ENCODE measurements around the gene MGRN1. TPM values are rescaled to one million over a fixed set of nuclear protein-coding genes. Genes with fewer than 3 reads are reported as not detected.

Gene MGRN1
- polyA plus RNA-seq, 3 donors, result 15.2 to 31.7 (median 20.1) TPM

DNA sequence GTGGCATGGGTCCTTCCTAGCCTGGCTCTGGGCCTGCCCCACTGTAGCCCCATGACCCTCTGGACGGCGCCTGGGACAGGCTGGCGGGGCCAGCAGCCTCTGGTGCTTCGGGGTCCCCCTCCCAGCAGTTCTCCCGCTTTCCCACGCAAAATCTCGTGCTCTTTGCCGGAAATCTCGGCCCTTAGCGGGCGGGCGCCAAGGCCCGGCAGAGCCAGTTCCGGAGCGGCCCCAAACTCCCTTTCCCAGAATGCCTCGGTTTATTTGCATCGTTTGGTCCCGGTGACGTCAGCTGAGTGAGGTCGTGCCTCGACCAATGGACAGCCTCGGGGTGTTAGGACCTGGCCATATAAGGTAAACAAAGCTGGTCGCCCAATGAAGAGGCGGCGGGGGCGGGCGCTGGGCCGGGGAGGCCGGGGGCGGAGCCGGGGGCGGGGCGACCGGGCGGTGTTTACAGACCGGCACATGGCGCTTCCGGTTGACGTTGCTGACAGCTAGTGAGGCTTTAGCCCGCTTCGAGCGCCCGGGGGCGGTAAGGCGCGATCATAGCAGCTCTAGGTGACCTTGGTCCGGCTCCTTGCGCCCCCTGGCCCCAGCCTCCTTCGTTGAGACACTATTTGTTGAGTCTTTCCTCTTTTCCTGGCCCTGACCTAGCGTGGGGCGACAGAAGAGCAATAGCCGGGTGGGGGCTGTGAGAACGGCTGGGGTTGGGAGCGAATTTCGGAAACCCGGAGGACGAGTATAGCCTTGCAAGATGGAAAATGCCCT lies 8.4 kb upstream of the MGRN1 start:
- 0 to 1% (median 0%) methylated on average over 53 to 57 of the region's 57 CpGs for WGBS, 3 donors
- peak overlapping the region; percentile 51 for H3K27ac ChIP-seq (ENCODE audit: low read depth, low read length)

- WGBS, 3 donors, result 84 to 92% (median 90%) methylated on average over 8 of the region's 8 CpGs
- H3K27ac ChIP-seq (ENCODE audit: low read depth, low read length), result no peak overlapping the region
Measured at GRCh38 chr16:4617880-4618279, 6.7 kb upstream of the MGRN1 start.

DNA sequence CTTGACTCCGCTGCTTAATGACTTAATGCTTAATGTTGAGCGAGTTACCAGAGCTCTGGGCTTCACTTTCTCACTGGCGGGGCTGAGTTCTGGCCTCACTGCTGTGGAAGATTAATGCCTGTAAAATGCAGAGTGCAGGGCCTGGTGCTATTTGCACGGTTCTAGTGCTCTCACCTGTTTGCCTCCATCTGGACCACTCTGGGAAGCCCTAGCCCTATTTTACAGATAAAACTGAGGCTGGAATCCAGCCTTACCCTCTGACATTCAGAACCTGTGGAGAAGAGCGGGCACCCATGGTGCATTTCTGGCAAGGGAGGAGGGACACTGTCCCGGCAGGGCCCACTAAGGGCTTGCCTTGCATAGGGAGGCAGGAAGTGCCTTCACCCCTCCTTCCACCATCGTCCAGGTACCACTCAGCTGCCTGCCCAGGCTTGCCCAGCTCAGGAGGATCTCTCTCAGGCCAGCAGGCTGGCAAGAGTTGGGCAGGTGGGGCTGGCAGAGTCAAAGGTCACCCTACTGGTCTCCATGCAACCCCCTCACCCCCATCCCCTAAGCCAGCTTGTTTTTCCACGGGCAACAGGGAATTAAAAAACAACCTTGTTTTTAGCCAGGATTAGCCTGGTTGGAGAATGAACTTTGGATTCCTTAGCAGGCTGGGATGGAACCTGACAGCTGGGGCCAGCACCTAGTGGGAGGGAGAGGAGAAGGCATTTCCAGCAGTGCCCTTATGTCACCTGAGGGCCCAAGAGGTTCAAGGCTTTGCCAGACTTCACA lies 5.8 kb upstream of the MGRN1 start:
- H3K27ac ChIP-seq (ENCODE audit: low read depth, low read length), result no peak overlapping the region

DNA sequence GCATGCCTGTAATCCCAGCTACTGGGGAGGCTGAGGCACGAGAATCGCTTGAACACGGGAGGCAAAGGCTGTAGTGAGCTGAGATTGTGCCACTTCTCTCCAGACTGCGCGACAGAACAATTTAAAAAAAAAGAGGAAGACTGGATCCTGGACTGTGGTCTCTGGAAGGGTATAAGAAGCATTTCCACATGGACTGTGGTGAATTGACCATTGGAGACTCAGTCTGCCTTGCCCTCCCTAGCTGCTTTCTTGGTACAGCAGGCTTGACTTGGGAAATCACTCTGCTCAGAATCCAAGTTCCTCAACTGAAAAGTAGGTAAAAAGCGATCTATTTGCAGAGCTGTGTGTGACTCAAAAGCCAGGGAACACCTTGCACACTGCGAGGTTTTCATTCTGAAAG lies 1.0 kb upstream of the MGRN1 start:
- 60 to 87% (median 62%) methylated on average over 7 of the region's 7 CpGs for WGBS, 3 donors

More for the DNA sequence above, 5.8 kb upstream of the MGRN1 start:
- 57 to 91% (median 87%) methylated on average over 8 of the region's 8 CpGs for WGBS, 3 donors

DNA sequence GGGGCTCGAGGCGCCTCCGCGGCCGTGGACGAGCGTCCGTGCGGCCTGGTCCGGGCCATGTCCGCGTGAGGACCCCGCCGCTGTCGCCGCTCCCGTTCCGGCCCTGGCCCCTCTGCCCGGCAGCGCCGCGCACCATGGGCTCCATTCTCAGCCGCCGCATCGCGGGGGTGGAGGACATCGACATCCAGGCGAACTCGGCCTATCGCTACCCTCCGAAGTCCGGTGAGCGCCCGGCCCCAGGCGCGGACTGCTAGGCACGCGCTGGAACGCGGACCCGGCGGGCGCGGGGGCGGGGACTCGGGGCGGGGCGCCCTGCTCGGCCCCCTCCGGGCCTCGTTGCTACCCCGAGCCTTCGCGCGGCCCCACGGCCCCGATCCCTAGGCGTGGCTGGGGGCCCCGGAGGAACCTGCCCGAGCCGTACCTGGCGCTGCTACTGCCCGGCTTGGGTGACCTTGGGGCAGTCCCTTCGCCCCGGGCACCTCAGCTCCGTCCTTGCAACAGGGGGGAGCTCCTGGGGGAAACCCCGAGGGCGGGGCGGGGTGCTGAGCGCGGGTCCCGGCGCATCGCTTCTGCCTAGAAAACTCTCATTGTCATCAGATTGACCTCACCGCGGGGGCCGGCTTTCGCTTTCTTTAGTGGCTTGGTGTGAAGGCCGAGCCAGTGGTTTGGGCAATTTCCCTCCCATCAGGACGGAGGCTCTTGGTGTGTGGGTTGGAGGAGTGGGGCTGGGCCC lies 367 bp downstream of the MGRN1 start:
- WGBS, 3 donors, result 0% methylated on average over 68 to 80 of the region's 80 CpGs
- H3K27ac ChIP-seq (ENCODE audit: low read depth, low read length), result peak overlapping the region; percentile 85

More for the DNA sequence above, 1.0 kb upstream of the MGRN1 start:
- H3K27ac ChIP-seq (ENCODE audit: low read depth, low read length), result no peak overlapping the region

- 5 to 9% (median 8%) methylated on average over 11 of the region's 11 CpGs for WGBS, 3 donors
- H3K27ac ChIP-seq (ENCODE audit: low read depth, low read length), result peak overlapping the region; percentile 85
Measured at GRCh38 chr16:4625560-4626159, 1.0 kb downstream of the MGRN1 start.

DNA sequence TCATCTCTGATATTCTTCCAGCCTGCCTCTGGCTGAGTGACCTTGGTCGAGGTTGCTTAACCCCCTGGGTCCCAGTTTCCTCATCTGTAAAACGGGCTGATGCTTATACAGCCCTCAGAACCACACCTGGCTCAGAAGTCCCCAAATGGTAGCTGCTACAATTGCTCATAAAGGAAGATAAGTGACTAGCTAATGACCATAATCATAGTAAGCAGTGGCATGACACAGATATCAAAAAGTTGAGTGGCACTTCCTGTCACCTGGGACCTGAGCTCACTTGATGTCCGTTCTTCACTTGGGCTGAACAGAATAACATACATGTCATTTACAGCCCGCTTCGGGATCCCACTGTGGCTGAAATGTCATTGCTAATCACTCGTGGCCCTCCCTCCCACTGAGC lies 1.8 kb downstream of the MGRN1 start:
- 54 to 71% (median 64%) methylated on average over 6 of the region's 6 CpGs for WGBS, 3 donors
- H3K27ac ChIP-seq (ENCODE audit: low read depth, low read length), result no peak overlapping the region

- WGBS, 3 donors, result 73 to 92% (median 74%) methylated on average over 9 of the region's 9 CpGs
- H3K27ac ChIP-seq (ENCODE audit: low read depth, low read length), result no peak overlapping the region
Measured at GRCh38 chr16:4628283-4628682, 3.7 kb downstream of the MGRN1 start.

DNA sequence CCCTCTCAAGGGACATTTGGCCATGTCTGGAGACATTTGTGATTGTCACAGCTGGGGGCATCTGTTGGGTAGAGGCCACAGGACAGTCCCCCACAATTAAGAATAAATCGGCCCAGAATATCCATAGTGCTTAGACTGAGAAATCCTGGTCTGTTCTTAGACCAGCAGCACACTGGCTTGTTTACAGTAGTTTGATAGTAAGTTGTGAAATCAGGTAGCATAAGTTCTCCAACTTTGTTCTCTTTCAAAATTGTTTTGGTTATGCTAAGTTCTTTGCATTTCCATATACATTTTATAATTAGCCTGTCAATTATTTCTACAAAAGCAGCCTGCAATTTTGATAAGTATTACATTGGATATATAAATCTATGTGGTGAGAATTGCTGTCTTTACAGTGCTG lies 6.8 kb downstream of the MGRN1 start:
- WGBS, 3 donors, result 98 to 100% (median 100%) methylated on average over 1 of the region's 1 CpG
- no peak overlapping the region for H3K27ac ChIP-seq (ENCODE audit: low read depth, low read length)

DNA sequence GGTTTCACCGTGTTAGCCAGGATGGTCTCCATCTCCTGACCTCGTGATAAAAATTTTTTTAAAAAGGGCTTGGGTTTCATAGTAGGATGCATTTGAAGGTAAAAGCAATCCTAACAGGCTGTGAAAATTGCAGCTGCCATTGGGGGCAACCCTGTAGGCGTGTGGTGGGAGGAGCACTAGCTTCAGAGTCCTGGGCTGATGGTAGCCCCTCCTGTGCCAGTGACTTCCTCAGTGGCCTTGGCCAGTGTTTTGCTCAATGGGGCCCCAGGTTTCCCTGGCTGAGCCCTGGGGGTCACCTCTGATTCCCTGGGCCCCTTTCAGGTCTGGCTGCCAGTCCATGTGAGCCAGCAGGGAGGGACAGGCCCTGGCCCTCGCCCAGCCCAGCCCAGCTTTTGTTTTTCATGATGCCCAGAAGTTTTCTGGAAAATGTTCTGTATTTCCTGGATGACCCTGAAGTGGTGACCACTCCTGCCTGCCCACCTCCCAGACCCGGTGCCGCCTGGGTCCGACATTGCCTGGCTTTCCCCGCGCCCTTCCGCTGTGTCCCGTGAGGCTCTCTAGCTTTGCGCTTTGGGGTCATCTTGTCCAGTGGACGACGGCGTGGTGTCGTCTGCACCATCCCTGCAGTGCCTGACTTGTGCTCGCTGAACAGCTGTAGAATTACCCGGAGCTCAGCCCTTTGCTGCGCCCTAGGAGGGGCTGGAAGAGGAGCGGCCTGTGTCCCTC lies 9.4 kb downstream of the MGRN1 start:
- H3K27ac ChIP-seq (ENCODE audit: low read depth, low read length), result no peak overlapping the region
- 90 to 94% (median 92%) methylated on average over 20 of the region's 20 CpGs for WGBS, 3 donors

- 93 to 95% (median 95%) methylated on average over 12 of the region's 12 CpGs for WGBS, 3 donors
Measured at GRCh38 chr16:4634768-4635167, 10.1 kb downstream of the MGRN1 start.

GRCh38 chr16:4636196-4636595 lies 11.6 kb downstream of the MGRN1 start:
- no peak overlapping the region for H3K27ac ChIP-seq (ENCODE audit: low read depth, low read length)
- 85 to 89% (median 88%) methylated on average over 13 of the region's 13 CpGs for WGBS, 3 donors

More at GRCh38 chr16:4634768-4635167, 10.1 kb downstream of the MGRN1 start:
- no peak overlapping the region for H3K27ac ChIP-seq (ENCODE audit: low read depth, low read length)

DNA sequence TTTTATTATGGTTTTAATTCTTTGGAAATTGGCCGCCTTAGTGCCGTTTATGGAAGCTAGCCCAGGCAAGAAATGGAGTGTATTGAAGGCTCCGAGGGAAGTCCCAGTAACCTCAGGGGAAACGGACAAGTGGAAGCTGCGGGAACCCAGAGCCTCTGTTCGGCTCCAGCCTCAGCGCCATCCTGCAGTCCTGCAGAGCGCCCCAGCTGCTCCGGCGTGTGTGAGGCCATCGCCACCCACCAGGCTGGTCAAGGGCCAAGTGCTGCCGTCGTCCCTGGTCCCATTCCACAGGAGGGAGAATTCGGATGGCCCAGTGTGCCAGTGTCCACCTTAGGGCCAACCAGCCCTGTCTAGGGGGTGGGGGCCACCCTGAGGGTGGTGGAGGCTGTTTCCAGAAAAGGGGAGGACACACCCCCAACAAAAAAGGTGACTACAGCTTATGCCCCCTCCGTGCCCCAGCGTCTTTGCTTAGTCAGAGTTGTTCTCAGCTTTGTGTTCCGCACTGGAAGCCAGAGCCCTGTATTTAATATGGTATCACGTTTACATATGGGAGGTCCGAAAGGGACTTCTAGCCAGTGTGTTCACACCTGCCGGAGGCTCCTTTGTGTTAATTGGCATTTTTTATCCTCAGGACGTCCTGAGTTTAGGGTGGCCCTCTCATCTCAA lies 13.0 kb downstream of the MGRN1 start:
- WGBS, 3 donors, result 69 to 77% (median 74%) methylated on average over 21 of the region's 21 CpGs
- H3K27ac ChIP-seq (ENCODE audit: low read depth, low read length), result no peak overlapping the region

DNA sequence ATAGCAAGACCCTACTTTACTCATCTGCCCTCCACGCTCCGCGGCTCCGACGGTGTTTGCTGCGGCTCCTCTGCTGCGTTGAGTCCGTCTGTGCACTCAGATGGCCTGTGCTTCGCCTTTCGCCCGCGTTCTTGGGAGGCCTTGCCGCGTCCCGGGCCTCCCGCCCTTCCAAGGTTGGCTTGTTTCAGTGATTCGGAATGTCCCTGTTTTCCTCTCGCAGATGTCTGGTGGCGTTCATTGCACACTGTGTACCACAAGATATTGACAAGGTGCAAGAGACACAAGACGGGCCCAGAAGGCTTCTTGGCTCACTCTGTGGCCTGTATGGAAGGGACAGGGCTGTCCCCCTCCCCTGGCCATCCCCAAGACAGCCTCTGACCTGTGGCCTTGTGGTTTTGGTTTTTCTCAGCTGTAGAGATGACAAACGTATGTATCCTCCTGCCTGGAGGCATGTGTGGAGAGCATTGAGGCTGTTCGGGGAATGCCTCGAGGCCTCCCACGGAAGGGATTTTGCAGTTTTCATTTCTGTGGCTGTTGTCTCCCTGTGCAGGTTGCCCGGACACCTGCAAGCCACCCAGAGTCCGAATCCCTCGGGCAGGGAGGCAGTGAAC lies 15.4 kb downstream of the MGRN1 start:
- 84 to 88% (median 88%) methylated on average over 27 of the region's 27 CpGs for WGBS, 3 donors
- no peak overlapping the region for H3K27ac ChIP-seq (ENCODE audit: low read depth, low read length)

DNA sequence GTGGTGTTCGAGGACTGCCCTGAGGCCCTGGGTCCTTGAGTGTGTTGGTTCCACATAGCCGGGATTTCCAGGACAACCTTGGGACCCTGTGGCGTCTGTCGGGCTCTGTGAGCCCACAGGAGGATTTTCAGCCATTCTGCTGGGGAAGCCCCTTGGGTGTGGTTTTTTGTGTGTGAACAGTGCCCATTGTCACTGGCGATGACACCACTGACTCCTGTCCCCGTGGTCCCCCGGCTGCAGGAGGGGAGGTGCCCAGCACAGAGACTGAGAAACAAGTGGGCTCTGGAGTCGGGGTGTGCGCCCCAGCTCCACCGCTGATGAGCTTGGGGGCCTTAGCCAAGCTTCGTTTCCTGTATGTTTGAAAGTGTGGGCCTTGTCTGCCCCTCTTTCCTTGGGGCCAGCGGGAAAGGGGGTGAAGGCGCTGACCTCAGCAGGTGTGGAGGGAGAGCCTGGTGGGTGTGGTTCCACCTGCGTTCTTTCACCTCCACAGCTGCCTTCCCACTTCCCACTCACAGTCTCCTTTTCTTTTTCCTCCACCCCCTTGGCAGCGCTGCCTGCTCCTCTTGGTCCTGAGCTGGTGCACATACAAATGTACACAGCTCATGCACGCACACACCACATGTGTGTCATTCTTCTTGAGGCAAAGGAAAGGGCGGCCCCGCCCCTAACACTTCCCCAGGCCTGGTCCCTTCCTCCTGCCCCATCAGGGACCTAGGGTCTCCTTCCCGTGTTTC lies 16.1 kb downstream of the MGRN1 start:
- H3K27ac ChIP-seq (ENCODE audit: low read depth, low read length), result no peak overlapping the region
- WGBS, 3 donors, result 75 to 78% (median 77%) methylated on average over 19 of the region's 19 CpGs

DNA sequence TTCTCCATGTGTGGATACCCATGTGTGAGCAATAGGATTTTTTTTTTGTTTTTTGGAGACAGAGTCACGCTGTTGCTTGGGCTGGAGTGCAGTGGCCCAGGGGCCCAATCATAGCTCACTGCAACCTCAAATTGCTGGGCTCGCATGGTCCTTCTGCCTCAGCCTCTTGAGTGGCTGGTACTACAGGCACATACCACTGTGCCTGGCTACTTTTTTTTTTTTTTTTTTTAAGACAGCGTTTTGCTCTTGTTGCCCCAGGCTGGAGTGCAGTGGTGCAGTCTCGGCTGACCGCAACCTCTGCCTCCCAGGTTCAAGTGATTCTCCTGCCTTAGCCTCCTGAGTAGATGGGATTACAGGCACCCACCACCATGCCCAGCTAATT lies 16.7 kb downstream of the MGRN1 start:
- no peak overlapping the region for H3K27ac ChIP-seq (ENCODE audit: low read depth, low read length)
- WGBS, 3 donors, result 85 to 89% (median 87%) methylated on average over 5 of the region's 5 CpGs

- 59 to 90% (median 71%) methylated on average over 14 of the region's 14 CpGs for WGBS, 3 donors
- H3K27ac ChIP-seq (ENCODE audit: low read depth, low read length), result no peak overlapping the region
Measured at GRCh38 chr16:4641895-4642294, 17.3 kb downstream of the MGRN1 start.
